ENCODE measurements around the gene RPTOR. TPM values are rescaled to one million over a fixed set of nuclear protein-coding genes. Genes with fewer than 3 reads are reported as not detected.

The RPTOR gene
- total and polyA plus RNA-seq, 4 donors, result 12.4 to 46.1 (median 29.7) TPM

DNA sequence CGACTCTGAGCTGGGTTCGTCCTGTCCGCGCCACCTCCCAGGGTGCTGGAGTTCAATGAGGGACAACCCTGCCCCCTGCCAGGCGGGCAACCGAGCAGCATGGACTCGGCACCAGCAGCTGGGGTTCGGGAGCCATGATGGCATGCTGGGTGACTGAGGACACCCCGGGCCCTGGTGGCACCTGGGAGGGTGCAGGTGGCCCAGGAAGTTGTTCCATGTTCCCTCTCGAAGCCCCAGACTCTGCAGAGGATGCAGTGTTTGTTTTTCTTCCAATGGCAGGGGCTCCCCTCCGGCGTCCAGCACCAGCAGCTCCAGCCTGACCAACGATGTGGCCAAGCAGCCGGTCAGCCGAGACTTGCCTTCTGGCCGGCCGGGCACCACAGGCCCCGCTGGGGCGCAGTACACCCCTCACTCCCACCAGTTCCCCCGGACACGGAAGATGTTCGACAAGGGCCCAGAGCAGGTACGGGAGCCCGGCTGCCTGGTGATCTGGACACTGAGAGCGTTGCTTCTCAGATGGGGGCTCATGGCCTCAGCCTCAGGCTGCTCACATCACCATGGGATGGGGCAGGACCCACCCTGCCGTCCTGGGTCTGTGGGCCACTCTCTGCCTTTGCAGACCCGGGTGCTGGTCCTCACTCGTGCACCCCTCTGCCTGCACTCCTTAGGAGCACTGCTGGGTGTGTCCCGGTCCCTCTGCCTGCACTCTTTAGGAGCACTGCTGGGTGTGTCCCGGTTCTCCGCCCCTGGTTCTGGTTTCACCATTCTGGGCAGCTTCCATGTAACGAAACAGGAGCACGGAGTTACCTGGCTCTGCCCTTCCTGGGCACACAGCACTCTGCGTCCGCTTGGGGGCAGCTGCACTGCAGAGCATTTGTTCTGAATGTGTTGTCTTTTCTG lies 378.8 kb downstream of the RPTOR start:
- ATAC-seq (ENCODE audit: insufficient read depth, low FRiP score), result no peak
- peaks cover 0 to 12% (median 0%) of the 10 kb centered on the region in 5 donors for H3K4me1 ChIP-seq (ENCODE audit: control insufficient read depth in 5 of 5, insufficient read depth in 5 of 5, low read length in 5 of 5)
- peaks cover 0 to 45% (median 19%) of the 10 kb centered on the region in 4 donors for H3K36me3 ChIP-seq (ENCODE audit: control insufficient read depth in 4 of 4, insufficient read depth in 4 of 4, low read length in 4 of 4)
- TF ChIP-seq, protein P1, sequence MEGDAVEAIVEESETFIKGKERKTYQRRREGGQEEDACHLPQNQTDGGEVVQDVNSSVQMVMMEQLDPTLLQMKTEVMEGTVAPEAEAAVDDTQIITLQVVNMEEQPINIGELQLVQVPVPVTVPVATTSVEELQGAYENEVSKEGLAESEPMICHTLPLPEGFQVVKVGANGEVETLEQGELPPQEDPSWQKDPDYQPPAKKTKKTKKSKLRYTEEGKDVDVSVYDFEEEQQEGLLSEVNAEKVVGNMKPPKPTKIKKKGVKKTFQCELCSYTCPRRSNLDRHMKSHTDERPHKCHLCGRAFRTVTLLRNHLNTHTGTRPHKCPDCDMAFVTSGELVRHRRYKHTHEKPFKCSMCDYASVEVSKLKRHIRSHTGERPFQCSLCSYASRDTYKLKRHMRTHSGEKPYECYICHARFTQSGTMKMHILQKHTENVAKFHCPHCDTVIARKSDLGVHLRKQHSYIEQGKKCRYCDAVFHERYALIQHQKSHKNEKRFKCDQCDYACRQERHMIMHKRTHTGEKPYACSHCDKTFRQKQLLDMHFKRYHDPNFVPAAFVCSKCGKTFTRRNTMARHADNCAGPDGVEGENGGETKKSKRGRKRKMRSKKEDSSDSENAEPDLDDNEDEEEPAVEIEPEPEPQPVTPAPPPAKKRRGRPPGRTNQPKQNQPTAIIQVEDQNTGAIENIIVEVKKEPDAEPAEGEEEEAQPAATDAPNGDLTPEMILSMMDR (IDR thresholded peaks at IDR 0.05; ENCODE audit: control extremely low read depth, extremely low read depth), result no peak
- no peak overlapping the region for H3K9ac ChIP-seq (ENCODE audit: insufficient read depth in 1 of 2, low read length in 2 of 2)
- WGBS, 2 donors, result 97% methylated on average over 35 of the region's 35 CpGs
- H3K4me3 ChIP-seq, result no peak overlapping the region
- DNase-seq, result no peak
- H3K9me3 ChIP-seq (ENCODE audit: control insufficient read depth in 4 of 4, insufficient read depth in 3 of 4, low read length in 3 of 4), result no peaks in the 10 kb centered on the region
- no peaks in the 10 kb centered on the region for H3K27me3 ChIP-seq (ENCODE audit: control insufficient read depth in 3 of 3, insufficient read depth in 3 of 3, low read length in 2 of 3)
- H3K27ac ChIP-seq (ENCODE audit: low read depth in 1 of 2, low read length in 1 of 2), result no peak overlapping the region

DNA sequence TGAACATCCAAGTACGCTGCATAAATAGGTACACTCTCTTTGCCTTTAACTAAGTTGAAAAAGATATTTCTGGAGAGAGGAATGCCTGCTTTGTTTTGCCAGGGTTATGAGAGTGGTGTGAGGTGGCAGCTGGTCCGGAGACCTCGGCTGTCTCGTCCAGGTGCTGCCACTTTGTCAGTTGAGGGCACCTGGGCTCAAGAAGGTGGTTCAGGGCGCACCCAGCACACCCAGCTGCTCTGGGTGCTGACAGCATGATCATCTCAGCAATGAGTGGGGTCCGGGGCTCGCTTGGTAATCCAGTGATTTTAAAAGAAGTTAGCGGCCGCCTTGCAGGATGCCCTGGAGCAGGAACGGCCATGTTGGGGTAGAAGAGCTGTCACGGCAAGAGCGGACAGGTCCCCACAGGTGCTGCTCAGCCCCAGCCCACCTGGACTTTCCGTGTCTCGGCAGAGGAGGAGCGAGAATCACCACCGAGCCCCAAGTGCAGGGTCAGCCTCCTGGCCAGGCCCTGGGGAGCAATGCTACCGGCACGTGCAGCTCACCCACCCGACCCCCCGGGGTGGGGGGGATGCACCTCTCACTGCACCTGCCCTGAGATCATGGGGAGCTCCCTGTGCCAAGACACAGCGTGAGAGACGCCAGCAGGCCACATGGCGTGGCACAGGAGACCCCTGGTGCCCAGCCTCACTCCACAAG lies 379.6 kb downstream of the RPTOR start:
- 95 to 96% methylated on average over 23 of the region's 23 CpGs for WGBS, 2 donors
- Histone ChIP-seq H3K4me1 (ENCODE audit: control insufficient read depth in 5 of 5, insufficient read depth in 5 of 5, low read length in 5 of 5) (peaks cover 0 to 11% (median 0%) of the 10 kb centered on the region in 5 donors), H3K9me3 (ENCODE audit: control insufficient read depth in 4 of 4, insufficient read depth in 3 of 4, low read length in 3 of 4) (no peaks in the 10 kb centered on the region), H3K9ac (ENCODE audit: insufficient read depth in 1 of 2, low read length in 2 of 2) (no peak overlapping the region), H3K27me3 (ENCODE audit: control insufficient read depth in 3 of 3, insufficient read depth in 3 of 3, low read length in 2 of 3) (no peaks in the 10 kb centered on the region), H3K27ac (ENCODE audit: low read depth in 1 of 2, low read length in 1 of 2) (no peak overlapping the region), H3K36me3 (ENCODE audit: control insufficient read depth in 4 of 4, insufficient read depth in 4 of 4, low read length in 4 of 4) (peaks cover 0 to 40% (median 17%) of the 10 kb centered on the region in 4 donors), H3K4me3 (no peak overlapping the region)
- no peak for DNase-seq
- ATAC-seq (ENCODE audit: insufficient read depth, low FRiP score), result no peak
- TF ChIP-seq, protein P1 (IDR thresholded peaks at IDR 0.05; ENCODE audit: control extremely low read depth, extremely low read depth), result no peak

- TF ChIP-seq, protein P1 (IDR thresholded peaks at IDR 0.05; ENCODE audit: control extremely low read depth, extremely low read depth), result no peak
- no peak overlapping the region for H3K9ac ChIP-seq (ENCODE audit: insufficient read depth in 1 of 2, low read length in 2 of 2)
- no peaks in the 10 kb centered on the region for H3K27me3 ChIP-seq (ENCODE audit: control insufficient read depth in 3 of 3, insufficient read depth in 3 of 3, low read length in 2 of 3)
- peaks cover 0 to 37% (median 19%) of the 10 kb centered on the region in 4 donors for H3K36me3 ChIP-seq (ENCODE audit: control insufficient read depth in 4 of 4, insufficient read depth in 4 of 4, low read length in 4 of 4)
- H3K4me3 ChIP-seq, result no peak overlapping the region
- ATAC-seq (ENCODE audit: insufficient read depth, low FRiP score) (no peak), DNase-seq (no peak)
- peaks cover 0 to 4% (median 0%) of the 10 kb centered on the region in 5 donors for H3K4me1 ChIP-seq (ENCODE audit: control insufficient read depth in 5 of 5, insufficient read depth in 5 of 5, low read length in 5 of 5)
- 93 to 94% methylated on average over 38 of the region's 38 CpGs for WGBS, 2 donors
- H3K27ac ChIP-seq (ENCODE audit: low read depth in 1 of 2, low read length in 1 of 2), result no peak overlapping the region
- no peaks in the 10 kb centered on the region for H3K9me3 ChIP-seq (ENCODE audit: control insufficient read depth in 4 of 4, insufficient read depth in 3 of 4, low read length in 3 of 4)
Observed at GRCh38 chr17:80924807-80925610, 380.4 kb downstream of the RPTOR start.

Data from lung (tissue), 12 donors.